G401 (cell line): ENCODE data around the gene CEP128. TPM values are rescaled to one million over a fixed set of nuclear protein-coding genes. Genes with fewer than 3 reads are reported as not detected.

Experiments used
- DNase-seq: peaks from one replicate; pipeline ENCODE4 v3.0.0-alpha.2; 2015; ENCODE audit warnings: low spot score
- in situ Hi-C: cut with HindIII; loops from 2 replicates; pipeline ENCODE4 v1.10.0; 2016; ENCODE audit warnings: low sequenced_read_pairs, mixed read lengths
- total RNA-seq: library from RNA; depleted of rRNA; stranded (reverse); fragments of >200 nt; shearing (Covaris generic); gene quantifications from 2 replicates; pipeline ENCODE4 v1.2.3, GENCODE V29; 2014

CEP128 gene
- total RNA-seq, 1 experiment from 2014 or later = 3.3 TPM

DNA sequence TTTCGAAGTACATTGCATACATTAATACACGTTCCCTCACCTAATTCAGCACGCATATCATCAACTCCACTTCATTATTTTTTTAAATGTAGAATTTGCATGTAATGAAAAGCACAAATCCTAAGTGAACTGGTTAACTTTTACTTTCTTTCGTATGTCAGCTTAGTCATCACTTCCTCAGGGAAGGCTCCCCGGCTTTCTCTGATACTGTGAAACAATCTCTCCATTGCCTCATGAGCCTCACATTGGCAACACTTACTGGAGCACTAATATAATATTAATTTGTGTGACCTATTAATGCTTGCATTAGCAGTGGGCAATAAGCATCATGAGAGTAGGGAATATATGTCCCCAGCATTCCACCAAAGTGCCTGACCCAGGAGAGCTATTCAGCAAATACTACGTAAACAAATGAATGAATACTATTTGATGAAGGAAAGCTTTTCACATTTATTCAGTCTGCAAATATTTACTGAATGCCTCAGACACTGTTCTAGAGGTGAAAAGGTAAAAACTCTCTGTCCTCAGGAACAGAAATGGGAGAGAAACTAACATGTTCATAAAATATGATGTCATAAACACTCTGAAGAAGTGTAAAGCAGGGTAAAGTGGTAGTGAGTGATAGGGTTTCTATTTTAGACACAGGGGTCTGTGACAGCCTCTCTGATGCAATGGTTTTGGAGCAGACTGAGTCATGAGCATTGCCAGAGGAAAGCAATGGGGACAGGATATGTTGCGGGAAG lies 402.7 kb downstream of the CEP128 start:
- no peak for DNase-seq
- in situ Hi-C loops = no loop called here

DNA sequence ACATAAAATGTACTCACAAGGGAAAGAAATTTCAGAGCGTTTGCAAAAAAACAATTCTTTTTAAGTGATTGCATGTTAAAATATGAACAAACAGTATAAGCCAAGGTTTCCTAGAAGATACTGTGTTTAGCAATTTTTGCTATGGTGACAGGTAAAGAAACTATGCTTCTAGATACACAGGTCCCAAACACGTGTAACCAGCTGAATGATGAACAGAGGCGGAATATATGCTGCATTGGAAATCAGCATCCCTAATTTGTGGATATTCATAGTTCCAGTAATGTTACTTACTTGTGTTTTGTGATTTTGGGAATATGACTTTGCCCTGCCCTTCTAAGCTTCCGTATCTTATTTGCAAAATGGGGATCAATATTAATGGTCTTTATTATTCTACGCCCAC lies 403.9 kb downstream of the CEP128 start:
- no peak for DNase-seq
- in situ Hi-C loops = no loop called here

DNA sequence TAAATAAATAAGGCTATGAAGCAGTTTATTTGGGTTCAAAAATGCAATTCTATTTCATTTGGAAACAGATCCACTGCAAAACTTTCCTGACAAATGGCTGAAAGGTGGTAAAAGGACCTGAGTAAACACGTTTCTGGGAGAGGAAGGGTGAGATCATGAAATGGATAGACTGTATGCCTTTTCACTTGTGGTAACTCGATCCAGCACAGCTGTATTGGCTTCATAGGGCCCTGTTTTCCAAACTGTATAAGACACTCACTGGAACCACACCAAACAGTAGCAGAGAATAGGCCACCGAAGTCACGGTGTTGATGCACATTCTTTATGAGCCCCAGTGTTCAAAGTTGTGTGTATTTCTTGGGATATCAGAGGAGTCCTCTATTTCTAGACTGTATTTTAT lies 405.1 kb downstream of the CEP128 start:
- in situ Hi-C loops = no loop called here
- no peak for DNase-seq

DNA sequence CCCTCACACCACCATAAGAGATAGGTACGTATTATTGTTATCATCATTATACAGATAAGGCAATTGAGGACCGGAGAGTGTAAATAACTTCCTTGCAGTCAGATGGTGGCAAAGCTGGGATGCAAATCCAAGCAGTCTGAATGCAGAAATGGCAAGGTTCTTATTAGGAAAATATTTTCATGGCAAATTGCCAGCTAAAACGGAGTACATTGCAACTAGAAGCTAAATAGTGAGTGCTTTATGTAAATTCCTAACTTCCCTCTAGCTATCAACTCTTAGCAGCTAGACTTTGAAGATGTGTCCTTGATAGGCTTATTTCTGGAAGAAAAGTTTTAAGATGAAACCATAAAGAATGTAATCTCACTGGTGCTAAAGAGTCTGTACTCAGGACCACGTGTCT lies 406.4 kb downstream of the CEP128 start:
- in situ Hi-C loops = no loop called here
- DNase-seq = no peak

DNA sequence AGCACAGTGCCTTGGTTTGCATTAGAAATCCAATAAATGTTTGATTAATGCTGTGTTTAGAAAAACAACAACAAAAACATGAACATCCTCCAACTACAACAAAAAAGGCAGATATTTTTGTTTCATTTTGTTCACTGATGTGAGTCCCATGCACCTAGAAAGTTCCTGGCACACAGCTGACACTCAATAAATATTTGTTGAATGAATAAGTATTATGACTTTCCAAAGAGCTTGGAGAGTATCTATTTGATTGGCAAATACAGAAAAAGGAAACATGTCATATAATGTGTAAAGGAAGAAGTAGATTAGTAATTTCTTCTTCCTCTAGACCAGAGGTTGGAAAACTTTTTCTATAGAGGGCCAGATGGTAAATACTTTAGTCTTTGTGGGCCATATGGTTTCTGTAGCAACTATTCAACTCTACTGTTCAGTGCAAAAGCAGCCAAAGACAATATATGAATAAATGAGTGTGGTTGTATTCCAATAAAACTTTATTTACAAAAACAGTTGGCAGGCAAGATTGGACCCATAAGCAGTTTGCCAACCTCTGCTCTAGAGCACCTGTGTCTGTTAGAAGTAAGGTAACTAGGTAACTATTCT lies 417.9 kb downstream of the CEP128 start:
- in situ Hi-C loops = no loop called here

DNA sequence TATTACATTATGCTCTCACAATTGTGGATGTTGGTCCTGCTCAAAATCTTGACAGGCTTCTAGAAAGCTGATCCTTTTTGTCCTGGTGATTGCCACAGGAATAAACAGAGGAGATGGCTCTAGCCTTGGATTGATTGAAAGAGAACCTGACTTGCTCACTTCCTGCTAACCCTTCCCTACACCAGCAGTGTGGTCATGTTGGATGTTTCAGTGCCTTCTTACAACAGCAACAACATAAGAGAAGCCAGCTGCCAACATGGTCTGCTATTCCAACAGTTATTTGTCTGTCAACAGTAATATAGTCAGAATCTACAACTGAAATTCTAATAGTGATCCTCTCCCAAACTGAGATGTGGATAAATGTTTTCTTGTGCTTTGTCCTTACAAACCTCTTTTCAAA lies 418.6 kb downstream of the CEP128 start:
- in situ Hi-C loops = no loop called here
- DNase-seq = no peak

More for the DNA sequence above, 417.9 kb downstream of the CEP128 start:
- no peak for DNase-seq

DNA sequence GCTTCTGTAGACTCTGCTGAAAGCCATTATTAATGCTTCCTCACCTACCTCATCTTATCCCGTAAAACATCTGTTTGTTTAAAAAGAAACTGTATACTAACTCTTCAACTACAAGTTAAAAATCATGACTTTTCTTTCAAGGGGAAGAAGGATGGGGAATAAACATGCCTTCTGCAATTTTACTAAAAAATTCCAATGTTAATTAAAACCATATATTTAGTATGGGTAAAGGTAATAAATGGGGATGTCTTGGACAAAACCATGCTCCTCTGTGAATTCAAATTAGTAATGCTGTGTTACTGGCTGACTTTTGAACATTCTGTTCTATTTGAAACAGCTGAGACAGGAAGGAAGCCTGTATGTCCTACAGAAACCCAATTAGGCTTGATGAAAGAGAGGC lies 419.1 kb downstream of the CEP128 start:
- in situ Hi-C loops = no loop called here
- no peak for DNase-seq

DNA sequence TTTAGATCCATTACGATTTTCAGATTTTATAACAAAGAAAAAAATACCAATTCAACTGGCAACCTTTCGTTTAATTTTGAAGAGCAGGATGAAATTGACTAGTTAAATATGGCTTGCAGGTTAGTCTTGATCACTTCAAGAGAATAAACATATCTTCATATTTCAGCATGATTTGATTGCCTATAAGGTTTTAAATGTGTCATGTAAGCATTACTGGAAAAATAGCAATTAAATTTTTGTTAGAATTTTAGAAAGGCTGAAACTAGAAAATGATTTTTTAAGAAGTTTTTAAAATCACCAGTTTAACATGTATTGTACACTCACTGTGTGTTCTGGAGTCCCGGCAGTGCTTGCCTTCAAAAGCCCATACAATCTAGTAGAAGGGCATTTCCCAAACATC lies 420.1 kb downstream of the CEP128 start:
- in situ Hi-C loops = no loop called here
- no peak for DNase-seq

DNA sequence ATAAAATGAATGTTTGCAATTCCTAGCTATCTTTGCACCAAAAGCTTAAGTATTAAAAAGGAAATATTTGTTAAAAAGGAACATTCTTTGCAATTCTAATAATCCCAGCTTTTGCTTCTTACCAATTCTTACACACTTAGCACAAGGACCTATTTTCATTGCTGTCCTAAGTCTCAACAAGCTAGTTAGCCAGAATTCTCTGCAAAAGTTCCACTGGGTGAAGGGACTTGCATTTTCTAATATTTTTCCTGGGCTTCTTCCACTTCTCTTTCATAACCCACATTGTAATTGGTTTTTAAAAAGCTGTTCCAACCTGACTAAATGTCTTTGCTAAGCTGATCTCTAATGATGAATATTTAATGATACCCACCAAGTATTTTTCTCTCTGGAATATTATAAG lies 422.5 kb downstream of the CEP128 start:
- DNase-seq = no peak
- in situ Hi-C loops = no loop called here

DNA sequence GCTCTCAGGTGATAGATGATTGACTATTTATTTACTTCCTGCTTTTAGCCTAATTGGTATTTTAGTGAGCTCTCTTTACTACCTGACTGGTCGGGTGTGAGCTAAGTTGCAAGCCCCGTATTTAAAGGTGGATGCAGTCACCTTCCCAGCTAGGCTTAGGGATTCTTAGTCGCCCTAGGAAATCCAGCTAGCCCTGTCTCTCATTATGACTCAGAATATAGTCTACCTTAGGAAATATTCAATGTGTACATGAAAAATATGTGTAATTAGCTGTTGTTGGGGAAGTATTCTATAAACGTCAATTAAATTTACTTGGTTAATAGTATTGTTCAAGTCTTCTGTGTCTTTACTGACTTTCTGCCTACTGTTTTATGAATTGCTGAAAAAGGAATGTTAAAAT lies 423.4 kb downstream of the CEP128 start:
- no peak for DNase-seq
- in situ Hi-C loops = no loop called here

DNA sequence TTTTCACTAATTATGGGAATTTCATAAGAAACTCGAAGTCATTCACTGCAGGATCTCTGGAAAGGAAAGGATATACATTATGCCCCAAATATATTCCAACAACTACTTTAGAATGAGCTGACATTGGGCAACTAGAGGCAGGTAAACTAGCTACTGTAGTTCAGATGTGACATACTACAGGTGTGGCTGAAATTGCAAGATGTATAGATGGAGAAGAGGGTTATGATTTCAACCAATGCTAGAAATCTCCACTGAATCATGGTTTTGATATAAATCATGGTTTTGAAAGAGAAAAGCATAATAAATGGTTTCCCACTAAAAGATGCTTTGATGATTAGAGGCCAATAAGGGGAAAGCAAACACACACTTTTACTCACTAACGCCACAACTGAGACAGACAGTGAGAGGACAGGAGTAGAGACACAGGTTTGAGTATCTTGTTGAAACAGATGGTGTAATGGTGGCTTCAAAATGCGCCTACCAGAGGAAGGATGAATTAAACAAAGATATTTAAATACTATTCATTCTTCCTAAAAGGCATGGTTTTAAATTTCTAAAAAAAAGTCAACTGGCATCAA lies 434.2 kb downstream of the CEP128 start:
- no peak for DNase-seq
- in situ Hi-C loops = no loop called here

DNA sequence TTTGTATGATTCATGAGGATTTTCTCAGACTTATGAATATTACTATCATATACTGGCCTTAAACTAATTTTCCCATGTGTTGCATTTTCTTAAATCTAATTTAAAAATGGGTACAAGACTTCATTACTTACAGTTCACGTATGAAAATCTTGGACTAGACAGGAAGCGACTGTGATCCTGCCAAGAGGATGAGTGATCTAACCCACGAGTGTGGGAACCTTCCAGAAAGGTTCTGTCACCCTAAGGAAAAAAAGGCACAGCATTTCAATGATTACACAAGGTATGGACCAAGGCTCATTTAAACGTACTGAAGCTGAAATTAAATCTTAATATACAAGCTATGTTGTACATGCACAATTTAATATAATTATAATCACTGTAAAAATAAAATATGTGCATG lies 436.8 kb downstream of the CEP128 start:
- in situ Hi-C loops = no loop called here
- no peak for DNase-seq

DNA sequence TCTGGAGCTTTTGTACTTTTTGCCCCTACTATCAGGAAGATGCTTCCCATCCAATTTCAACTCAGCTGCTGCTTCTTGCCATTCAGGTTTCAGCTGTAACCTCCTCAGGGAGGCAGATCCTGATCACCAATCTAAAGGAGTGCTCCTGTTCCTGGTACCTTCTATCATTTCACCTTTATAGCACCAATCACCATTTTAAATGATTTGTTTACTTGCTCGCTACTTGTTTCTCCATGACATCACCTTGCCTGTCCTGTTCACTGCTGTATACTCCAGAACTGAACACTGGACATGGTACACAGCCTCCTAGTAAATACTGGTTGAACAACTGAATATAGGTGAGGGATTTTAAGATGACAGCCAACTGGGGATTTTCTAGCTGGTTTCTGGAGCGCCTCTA lies 443.0 kb downstream of the CEP128 start:
- in situ Hi-C loops = no loop called here
- DNase-seq = no peak

DNA sequence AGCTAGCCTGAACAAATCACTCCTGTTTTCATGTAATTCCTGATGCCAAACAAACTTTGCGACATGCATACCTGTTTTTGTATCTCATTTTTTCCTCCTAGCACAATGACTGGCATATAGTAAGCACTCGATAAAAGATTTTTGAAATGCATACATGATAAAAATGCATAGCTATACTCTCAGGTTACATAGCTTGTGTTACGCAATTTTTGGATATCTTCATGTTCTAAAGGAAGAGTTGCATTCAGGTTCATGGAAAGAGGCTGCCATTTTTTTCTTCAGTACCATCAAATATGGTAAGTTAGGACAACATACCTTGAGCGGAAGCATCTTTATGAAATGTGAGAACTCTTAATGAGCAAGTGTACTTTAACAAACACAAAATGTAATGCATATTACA lies 445.4 kb downstream of the CEP128 start:
- in situ Hi-C loops = no loop called here
- no peak for DNase-seq

DNA sequence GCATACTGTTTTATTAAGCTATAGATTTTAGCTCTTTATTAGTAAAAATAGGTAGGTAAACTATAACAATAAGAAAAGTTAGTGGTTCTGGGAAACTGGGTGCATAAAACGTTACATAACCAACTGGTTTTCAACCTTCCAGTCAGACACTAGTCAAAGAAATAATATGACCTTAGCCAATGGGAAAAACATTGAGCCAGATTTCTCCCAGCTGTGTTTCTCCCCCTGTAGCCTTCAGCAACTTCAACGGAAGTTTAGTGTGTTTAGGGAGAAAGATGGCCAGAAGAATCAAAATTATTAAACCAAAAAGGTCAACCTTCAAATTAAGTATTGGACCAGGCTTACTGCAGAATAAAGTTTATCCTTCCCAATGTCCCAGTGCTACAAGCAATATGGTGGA lies 446.8 kb downstream of the CEP128 start:
- in situ Hi-C loops = no loop called here
- no peak for DNase-seq

DNA sequence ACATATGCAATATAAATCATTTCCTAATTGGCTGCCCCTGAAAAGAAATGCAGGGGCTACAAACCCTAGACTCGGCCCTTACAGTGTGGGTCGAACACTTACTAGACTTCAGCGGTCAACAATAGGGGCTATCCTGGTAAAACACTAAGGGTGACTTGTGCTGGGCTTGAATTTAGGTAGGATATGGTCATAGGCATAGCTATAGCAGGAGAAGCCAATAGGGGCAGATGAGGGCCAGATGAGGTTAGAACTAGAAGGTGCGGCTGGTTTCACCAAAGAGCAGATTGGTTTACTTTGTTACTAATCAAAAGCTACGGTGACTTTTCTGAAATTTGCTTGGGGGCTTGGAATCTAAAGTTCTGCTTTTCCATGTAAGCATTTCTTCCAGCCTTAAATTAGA lies 447.9 kb downstream of the CEP128 start:
- no peak for DNase-seq

DNA sequence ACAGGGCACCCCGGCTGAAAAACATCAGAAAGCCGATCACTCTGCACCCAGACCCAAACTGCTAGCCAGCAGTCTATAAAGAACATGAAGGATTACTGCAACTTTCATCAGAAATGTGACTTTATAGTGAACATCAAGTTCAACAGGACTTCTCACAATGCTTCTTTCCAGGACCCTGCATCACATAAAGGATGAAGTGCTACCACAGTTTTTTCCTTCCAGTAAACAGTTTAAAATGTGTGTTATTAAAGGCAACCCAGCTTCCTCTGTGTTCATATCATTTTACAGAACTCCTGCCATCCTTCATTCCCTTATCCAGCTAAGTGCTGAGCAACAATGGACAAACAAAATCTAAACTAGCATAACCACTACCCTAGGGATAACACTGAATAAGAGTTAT lies 449.9 kb downstream of the CEP128 start:
- DNase-seq = no peak
- in situ Hi-C loops = no loop called here

More for the DNA sequence above, 447.9 kb downstream of the CEP128 start:
- in situ Hi-C loops = no loop called here

DNA sequence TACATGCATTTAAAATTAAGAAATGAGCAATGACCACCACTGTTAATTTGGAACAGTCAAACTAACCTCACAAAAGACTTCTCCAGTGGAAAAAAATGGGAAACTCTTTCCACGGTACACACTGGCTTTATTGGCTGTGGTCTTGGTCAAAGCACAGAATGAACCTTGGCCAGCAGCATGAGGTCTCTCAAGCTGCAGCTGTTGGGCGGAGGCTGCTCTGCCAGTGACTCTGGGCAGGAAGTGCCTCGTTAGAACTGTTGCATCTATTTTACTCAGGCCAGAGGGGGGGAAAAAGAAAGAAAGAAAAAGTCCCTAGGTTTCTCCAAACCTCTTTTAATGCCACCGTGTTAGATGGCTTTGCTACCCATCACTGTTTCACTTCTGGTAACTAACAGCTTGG lies 450.4 kb downstream of the CEP128 start:
- in situ Hi-C loops = no loop called here
- DNase-seq = no peak

DNA sequence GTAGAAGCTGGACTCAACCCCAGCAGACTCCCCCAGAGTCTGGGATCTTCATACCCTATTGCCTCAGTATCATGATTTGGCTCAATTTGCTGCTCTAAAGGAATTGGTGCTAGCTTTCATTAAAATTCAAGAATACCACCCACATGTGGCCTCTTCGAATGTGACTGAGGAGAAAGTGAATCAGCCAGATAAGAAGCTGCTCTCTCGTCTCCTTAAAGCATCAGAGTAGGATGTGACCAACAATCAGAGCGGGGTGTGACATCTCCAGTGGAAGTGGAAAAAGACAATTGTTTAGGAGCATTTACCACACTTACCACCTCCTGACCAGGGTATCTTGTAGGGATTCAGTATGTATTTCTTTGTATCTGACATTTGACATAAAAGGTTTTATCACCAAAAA lies 452.0 kb downstream of the CEP128 start:
- DNase-seq = no peak
- in situ Hi-C loops = no loop called here

DNA sequence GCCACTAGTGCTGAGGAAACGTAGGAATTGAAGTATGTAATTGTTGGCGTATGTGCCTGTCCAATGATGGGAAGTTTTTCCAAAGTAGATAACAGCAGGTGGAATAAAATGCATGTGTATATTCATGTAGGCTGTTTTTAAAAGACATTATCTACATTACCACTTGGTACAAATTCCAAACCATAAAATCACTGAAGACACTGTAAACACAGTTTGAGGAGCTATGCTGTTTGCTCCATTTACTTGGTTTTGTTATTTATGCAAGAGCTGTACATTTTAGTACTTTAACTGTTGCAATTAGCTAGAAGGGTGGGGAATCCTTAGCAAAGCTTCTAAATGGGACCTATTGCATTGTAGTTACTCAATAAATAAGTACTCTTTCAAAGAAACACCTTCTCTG lies 455.8 kb downstream of the CEP128 start:
- in situ Hi-C loops = no loop called here

DNA sequence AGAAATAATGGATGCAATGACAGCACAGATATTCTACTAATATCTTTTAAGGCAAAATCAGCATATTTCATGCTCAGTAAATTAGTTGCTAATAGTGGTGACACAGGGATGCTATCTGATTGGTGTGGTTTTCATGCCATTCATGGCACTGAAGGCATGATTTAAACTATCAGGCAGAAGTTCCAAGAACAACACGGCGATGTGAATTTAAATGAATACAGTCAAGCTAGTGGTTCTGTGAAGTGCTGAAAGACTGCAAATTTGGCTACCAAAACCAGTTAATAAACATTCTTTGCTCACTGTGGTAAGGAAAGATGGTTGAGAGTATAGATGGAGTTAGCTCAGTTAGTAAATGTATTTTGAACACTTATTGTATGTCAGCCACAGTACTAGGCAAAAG lies 458.2 kb downstream of the CEP128 start:
- in situ Hi-C loops = no loop called here
- no peak for DNase-seq

More for the DNA sequence above, 455.8 kb downstream of the CEP128 start:
- no peak for DNase-seq
